GM11168 (cell line): Measurements from ENCODE around the gene TMEM252.

Experiments used
- in situ Hi-C: fragments of 300-500 bp; cut with MboI; formaldehyde crosslinking; loops from one replicate; pipeline ENCODE4 v1.12.0; 2022; ENCODE audit warnings: low sequenced_read_pairs; ENCODE audit not compliant: unreplicated experiment

Gene TMEM252

DNA sequence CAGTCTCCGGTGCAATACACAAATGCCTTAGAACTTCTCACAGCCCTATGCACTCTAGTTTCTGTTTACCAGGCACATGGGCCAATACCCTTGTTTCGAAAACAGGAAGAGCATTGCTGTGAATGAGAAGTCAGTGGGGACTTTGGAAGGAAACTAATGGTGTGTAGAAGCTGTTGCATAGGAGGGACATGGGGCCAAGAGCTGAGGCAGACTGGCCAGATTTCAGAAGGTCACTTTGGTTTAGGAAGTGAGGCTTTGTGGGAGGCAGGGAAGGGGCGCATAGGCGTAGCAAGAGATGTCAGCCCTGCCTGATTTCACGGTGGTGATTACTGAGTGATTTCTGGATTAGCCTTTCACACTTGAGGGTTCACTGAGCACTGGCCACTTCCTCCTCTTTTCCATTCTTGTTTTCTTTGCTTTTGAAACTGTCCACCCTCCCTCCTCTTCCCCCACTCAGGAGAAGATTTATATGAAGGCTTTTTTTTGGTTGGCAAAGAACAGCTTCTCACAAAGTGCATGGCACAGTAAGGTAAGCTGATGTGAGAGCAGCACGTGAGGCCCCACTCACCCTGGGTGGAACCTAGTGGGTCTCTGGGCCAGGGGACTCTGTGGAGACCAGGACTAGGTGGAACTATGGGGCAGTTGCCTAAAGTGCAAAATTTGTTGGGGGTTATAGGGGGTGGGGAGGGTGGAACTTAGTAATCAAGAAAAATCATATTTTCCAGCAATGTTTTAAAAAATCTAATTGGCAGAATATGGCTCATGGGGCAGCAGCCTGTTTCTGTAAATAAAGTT, 6.1 kb upstream of the TMEM252 start:
- in situ Hi-C loops = no loop called here

DNA sequence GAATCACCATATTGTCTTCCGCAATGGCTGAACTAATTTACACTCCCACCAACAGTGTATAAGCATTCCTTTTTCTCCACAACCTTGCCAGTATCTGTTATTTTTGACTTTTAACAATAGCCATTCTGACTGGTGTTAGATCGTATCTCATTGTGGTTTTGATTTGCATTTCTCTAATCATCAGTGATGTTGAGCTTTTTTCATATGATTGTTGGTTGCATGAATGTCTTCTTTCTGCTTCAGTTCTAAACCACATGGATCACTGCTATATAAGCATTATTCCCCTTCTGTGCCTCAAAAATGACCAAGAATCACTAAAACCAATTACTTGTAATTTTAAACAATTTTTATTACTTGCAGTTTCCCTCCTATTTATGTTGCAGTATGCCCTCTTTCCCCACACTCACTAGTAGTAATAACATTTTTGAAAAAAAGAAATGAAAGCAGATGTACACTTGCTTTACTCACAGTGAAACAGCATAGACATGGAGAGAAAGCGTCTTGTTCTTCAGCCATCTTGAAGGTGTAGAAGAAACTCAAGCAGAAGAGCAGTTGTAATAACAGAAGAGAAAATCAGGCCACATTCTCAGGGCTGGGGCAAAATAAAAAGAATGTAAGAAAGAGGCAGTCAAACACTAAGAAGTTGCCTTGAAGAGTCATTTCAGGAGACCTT, 4.5 kb upstream of the TMEM252 start:
- in situ Hi-C loops = no loop called here

DNA sequence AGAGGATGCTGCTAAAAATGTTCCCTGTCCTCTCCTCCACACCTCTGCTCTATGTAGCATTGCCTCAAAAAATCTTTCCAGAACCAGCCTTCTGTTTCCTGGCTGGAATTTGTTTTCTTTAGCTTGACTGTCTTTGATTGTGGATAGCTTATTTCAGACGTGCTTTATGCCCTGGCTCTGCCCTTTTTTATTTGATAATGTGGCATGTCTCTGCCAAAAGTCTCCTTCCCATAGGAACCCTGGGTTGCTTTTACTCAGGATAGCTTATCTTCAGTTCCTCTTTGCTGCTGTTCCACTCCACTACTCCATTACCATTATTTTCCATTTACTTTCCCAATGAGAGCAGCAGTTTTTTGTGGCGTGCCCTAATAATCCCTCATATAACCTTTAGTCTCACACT, 885 bp upstream of the TMEM252 start:
- in situ Hi-C loops = no loop called here

DNA sequence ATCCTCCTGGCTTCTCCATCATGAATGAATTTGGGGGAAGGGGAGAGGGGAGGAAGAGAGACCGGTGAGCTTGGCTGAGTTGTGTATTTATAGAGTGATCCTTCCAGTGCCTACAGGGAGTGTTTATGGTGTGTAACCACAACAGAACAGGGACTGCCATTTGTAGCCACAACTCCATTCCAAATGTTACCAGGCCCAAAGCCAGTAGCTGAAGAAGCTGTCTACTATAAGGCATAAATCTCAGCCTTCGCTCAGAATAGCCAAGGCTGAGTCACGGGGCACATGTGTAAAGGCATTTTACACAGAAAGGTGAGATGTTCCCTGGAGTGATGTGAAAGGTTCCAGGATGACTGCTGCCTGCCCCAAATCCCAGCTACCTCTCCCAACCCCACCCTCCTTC, 2.5 kb downstream of the TMEM252 start:
- in situ Hi-C loops = no loop called here

DNA sequence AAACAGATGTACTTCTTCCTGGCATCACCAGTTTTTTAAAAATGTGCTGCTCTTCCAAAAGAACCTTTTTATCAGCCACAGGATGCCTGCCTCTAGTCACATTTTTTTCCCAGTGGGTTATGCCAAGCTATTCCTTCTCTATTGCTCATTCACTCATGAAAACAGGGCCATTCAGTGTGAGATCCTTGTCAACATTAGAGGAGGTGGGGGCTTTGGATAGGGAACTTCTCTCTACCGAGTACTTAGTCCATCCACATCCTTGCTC, 3.1 kb downstream of the TMEM252 start:
- in situ Hi-C loops = no loop called here

DNA sequence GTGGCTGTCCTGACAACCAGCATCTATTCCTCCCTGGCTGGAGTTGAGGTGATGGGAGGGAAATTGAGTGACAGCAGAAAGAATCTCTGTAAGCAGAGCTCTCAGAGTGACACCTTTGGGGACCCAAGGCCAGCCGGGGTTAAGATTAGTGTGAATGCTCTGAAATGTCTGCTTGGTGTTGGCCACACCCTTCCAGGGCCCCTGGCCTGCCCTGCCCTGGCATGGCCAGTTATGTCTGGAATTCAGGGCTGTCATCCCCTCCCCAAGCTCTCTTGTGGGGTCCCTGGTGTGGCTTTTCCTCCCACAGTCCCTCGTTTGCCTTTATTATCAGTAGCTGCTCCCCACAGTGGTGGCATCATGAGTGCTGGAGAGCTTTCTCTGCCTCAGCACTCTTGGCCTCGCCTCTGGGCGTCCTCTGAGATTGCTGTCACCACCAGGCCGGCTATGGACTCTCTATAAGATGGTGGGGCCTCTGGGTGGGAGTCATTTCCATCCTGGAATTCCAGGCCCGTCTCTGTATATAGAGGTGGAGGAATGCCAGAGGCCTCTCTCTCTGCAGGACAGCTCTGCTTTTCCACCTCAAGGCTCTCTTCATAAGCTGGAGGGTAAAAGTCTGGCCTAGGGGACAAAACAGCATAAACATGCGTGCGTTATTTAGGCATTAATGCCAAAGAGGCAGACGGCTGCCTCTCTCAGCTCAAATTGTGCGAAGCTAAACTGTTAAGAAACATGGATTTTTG, 3.6 kb downstream of the TMEM252 start:
- in situ Hi-C loops = no loop called here

DNA sequence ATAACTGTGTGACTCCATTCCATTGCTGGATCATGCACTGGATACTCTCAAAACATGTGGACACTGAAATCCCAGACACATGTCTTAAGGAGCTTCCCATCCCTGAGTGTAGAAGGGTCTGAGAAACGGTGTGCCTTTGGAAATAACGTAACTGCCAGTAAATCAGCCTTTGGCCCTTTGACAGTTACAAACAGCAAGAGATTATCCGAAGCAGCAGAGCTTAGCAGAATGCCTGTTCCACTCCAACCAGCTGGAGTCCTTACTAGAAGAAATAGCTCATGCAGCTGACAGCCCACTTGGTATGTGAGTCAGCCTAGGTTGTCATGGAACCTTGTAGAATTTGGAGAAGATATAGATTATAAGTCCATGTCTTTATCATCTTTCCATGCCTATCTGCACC, 7.0 kb downstream of the TMEM252 start:
- in situ Hi-C loops = no loop called here

DNA sequence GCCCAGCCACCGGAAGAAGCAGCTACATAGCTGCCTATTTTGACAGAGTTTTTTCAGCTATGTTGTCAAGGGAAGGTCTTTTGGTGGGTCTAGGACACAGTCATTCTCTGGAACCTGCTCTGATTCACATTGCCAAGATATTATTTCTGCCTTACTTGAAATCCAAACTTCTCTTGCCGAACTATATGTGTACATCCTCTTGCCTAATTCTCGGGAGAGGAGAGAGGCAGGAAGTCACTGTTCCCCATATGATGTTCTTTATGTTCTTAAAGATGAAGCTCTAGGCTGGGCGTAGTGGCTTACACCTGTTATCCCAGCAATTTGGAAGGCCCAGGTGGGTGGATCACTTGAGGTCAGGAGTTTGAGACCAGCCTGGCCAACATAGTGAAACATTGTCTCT, 8.6 kb downstream of the TMEM252 start:
- in situ Hi-C loops = no loop called here

DNA sequence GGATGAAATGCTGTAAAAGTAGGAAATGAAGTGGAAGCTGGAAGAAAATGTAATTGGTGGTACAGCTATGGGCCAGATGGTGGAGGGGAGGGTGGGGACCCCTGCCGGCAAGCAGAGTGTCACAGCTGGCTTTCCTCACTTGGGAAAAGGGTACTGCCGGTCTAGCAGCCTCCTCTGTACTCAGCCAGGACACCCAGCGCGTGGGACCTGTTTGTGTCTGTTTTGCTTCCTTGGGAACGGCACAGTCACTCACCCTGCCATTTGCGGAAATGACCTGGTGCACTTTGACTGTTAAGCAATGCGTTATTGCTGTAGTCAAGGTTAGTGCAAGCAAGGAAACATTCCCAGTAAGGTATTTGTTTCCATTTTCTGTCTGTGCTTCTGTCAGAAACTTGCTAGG, 10.1 kb downstream of the TMEM252 start:
- in situ Hi-C loops = no loop called here

DNA sequence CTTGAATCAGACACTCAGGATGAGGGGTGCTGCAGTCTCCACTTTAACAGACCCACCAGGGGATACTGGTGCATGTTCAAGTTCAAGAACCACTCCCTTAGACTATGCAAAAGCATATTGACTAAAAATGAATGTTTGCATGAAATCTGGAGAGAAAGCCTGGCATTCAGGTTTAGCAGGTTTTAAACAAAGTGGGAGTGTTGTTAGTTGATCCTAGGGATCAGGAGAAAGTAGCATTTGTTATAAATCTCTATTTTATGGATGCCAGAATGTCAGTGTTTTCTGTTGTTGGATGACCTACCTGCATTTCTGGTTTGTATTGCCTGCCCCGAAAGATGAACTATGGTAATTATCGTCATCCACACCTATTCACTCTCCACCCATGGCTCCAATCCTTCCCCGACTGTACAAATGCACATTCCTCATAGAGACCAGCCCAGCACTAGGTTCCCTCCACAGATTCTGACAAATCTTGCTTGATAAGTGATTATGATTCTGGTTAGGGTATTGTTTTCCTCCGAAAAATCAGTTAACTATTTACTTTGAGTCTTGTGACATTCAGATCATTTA, 17.2 kb downstream of the TMEM252 start:
- in situ Hi-C loops = no loop called here

DNA sequence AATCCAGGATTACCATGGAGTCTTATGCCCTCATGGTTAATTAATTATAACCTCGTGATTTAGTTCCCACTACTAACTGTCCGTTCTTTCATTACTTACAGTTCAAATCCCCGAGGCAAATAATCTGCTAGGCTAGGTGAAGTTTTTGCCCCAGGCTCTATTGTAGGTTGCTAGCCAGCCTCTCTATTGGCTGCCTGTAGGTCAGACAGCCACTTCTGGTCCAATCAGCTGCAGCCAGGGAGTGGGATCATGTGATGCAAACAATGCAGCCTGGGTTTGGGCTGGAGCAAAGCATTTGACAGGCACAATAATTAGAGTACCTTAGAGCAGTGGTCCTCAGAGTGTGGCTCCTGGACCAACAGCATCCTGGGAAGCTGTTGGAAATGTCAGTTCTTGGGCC, 17.7 kb downstream of the TMEM252 start:
- in situ Hi-C loops = no loop called here

DNA sequence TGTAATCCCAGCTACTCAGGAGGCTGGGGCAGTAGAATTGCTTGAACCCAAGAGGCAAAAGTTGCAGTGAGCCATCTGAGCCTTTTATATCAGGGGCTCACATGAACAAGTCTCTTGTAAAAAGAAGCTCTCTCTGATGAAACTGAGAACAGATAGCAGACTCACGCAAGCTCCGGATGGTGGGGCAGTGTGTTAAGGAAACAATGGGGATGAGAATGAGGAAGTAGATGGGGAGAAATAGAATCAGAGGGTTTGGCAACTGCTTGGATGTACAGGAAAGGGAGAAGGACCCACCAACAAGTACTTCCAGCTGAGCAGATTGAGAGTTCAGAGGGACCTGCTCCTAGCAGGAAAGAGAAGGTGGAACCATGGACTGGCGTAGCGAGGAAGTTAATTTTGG, 18.6 kb downstream of the TMEM252 start:
- in situ Hi-C loops = no loop called here

DNA sequence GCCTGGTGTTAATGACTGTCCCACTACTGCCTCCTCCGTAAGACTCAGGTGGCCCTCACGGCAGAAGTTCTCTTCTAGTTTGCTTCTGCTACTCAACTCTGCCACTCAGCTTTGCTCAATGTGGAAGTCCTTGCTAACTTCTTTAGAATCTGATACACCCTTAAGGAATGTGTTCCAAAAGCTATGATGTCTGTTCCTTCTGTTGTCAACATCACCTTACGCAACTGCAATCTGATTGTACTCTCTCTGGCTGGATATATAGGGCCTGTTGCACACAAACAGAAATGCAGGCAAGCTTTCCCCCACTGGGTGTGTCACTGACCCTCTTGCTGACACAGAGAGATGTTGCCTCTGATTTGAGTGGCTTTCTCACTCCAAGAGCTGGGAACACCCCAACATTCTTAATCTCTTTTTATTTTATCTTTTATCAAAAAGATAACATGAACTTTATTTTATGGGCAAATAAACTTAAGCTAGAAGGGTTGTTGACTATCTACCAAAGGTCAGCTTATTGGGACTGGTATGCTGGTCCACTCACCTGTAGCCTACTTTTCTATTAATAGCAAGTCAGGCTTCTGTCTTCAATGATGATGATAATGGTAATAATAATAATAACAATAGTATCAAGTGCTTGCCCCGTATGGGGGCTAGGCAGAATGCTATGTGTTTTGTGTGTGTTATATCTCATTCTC, 25.2 kb downstream of the TMEM252 start:
- in situ Hi-C loops = no loop called here

DNA sequence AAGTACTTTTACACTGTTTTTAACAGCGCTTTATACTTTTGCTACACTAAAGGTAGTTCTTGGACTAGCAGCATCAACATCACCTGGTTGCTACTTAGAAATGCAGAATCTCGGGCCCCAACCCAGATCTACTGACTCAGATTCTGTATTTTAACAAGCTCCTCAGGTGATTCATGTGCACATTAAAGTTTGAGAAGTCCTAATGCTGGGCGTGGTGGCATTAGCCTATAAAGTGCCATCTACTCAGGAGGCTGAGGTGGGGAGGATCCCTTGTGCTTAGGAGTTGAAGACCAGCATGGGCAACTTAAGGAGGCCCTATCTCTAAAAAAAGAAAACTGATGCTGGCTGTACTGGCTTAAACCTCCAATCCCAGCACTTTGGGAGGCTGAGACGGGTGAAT, 26.7 kb downstream of the TMEM252 start:
- in situ Hi-C loops = no loop called here

DNA sequence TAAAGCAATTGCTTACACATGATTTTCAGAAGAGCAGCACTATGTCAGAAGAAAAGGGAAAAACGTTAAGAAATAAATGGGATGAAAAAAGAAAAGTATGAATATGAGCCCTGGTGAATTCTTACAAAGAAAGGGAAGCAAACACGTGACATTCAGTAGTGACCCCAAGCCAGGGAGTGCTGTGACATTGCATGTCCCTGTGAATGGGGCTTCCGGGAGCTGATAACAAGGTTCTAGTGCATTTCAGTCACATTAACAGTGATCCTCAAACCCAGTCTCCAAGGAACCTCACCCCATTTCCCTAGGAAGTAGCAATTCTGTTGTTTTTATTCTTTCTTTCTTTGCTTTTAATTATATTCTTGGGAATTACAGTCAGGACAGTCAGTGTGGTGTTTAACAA, 27.3 kb downstream of the TMEM252 start:
- in situ Hi-C loops = no loop called here

DNA sequence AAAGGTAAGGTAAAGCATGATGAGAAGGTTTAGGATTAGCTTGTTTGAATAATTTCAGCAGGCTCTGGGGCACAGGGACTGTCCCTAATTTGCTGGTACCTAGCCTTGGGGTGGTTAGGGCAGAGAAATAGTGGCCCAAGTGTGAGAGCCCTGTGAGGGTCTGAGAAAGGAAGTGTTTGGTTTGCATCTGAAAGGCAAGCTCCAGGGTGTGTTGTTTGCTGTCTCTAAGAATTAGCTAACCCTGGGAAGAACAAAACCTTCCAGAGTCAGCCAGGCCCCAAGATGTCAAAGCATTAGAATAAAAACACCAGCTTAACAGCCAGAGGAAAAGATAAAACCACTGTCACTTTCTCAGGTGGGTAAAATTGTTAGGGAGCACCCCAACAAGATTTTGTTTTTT, 31.0 kb downstream of the TMEM252 start:
- in situ Hi-C loops = no loop called here

DNA sequence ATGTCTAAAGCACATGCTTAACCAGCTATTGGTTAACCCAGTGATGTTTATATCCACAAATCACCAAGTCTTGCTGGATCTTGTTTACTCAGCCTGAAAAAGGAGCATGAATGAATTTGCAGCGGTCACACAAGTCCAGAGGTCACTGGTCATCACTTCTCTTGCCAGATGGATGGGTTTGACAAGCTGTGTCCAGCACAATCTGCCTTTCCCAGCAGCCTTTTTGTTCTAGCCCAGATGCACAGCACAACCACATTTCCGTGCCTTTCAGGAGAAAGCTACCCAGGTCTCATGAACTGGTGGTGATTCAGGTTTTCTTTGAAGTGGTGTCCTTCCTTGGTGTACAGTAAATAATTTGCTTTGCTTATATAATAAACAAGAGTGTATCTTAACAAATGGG, 32.1 kb downstream of the TMEM252 start:
- in situ Hi-C loops = no loop called here

DNA sequence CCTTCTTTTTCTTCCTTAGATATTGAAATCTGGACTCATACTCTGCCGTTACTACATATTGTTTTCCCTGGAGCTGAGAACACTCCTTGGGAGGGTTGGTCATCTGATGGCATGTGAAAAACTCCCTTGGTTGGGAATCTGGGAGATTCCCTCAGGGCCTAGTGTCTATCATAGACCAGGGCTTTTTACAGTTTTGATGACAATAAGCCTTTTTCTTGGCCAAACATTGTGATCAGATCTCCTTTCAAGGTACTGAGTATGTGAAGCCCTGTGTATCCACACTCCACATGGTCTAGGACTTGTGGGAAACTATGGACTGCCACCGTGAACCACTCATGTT, 32.9 kb downstream of the TMEM252 start:
- in situ Hi-C loops = no loop called here

DNA sequence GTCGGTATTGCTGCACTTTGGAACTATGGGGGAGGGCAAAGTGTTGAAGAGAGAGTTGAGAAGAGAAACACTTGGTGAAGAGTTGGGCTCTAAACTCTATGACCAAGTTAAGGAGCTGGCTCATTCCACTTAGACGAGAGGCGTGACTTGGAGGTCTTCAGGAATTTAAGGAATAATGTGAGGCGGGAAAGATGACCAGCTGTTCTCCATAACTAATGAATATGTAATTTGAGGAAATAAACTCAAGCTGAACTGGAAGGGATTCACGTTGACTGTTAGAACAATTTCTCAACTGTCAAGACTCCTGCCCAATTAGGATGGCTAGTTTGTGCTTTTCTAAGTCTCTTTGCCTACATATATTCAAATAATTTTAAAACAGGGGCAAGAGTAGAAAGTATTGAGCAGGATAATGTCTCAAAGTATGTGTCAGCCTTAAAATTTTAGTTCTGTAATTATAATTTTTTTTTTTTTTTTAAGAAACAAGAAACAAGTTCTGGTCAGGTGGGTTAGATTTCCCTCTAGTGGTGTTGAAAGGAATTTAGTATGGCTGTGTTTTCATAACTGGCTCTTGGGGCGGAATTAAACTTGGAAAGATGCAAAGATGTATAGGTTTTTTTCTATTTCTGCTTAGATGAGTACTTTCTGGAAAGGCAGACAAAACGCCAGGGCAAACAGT, 33.4 kb downstream of the TMEM252 start:
- in situ Hi-C loops = no loop called here

DNA sequence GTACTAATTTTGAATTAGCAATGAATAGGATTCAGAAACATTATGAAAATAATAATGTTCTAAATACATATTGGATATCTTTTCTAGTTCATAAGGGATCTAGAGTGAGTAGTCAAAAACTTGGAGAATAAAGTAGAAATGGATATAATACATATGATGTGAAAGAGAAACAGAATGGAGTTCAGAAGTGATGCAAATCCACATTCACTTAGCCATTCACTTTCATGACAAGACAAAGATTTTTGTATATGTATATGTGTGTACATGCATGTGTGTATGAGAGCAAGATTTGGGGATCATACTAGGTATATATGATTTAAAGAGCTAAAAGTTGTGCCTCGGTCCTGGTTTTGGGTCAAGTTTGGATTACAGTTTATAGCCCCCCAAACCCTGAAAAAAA, 34.1 kb downstream of the TMEM252 start:
- in situ Hi-C loops = no loop called here
